GM12892 (cell line): ENCODE measurements around the gene LCK.
"Not testable (repeated sequence)": the region's sequence is repeated elsewhere in the genome, so short reads cannot be mapped to it uniquely, and the experiment has no call there.

Experiments used
- DNase-seq: peaks from one replicate; pipeline ENCODE4 v3.0.0; 2011; ENCODE audit not compliant: insufficient read length
- FAIRE-seq: peaks from 2 replicates; lab custom pipeline; 2011; peaks lifted over from hg19 to GRCh38; lab: Jason Lieb, UNC
- POLR2A ChIP-seq: IDR thresholded peaks from 2 replicates; pipeline ENCODE4 v1.6.1; 2011; ENCODE audit warnings: low read depth, low read length, control low read depth
- POLR2AphosphoS5 ChIP-seq: IDR thresholded peaks from 2 replicates; pipeline ENCODE4 v1.6.1; 2011; ENCODE audit warnings: low read depth, low read length, control low read depth
- TAF1 ChIP-seq: IDR thresholded peaks from 2 replicates; pipeline ENCODE4 v1.6.1; 2011; ENCODE audit warnings: low read depth, mild to moderate bottlenecking, control low read depth, low read length, borderline replicate concordance

LCK gene

GRCh38 chr1:32257227-32257508, 6.1 kb downstream of the LCK start:
- no peak for TF ChIP-seq POLR2A
- no peak for TF ChIP-seq TAF1
- no peak for TF ChIP-seq POLR2AphosphoS5
- DNase-seq (no peak), FAIRE-seq (no peak)

- DNase-seq, FAIRE-seq: not testable (repeated sequence)
These were observed 12.2 kb downstream of the LCK start for GRCh38 chr1:32263236-32263593.

GRCh38 chr1:32263744-32264143, 12.7 kb downstream of the LCK start:
- peak; percentile 70 for FAIRE-seq
- no peak for DNase-seq
- TF ChIP-seq POLR2AphosphoS5 (no peak), POLR2A (no peak), TAF1 (no peak)

GRCh38 chr1:32265846-32266245, 14.8 kb downstream of the LCK start:
- DNase-seq (no peak), FAIRE-seq (no peak)
- TF ChIP-seq POLR2A (no peak), POLR2AphosphoS5 (no peak), TAF1 (no peak)

GRCh38 chr1:32266921-32267591, 16.0 kb downstream of the LCK start:
- FAIRE-seq = no peak
- no peak for TF ChIP-seq POLR2A
- DNase-seq = no peak

- DNase-seq = no peak
- no peak for FAIRE-seq
- TF ChIP-seq TAF1 (no peak), POLR2AphosphoS5 (no peak), POLR2A (no peak)
These were observed 18.7 kb downstream of the LCK start for GRCh38 chr1:32269744-32270143.

GRCh38 chr1:32272557-32273390, 21.7 kb downstream of the LCK start:
- peak; percentile 57 for FAIRE-seq
- DNase-seq = no peak
- TF ChIP-seq POLR2AphosphoS5 = no peak
- TF ChIP-seq TAF1 = no peak
- TF ChIP-seq POLR2A = no peak

- TF ChIP-seq POLR2A = no peak
- no peak for TF ChIP-seq TAF1
- no peak for FAIRE-seq
- no peak for DNase-seq
These were observed 22.5 kb downstream of the LCK start for GRCh38 chr1:32273391-32274208.

- TF ChIP-seq POLR2A = no peak
- FAIRE-seq = no peak
These were observed 23.7 kb downstream of the LCK start for GRCh38 chr1:32274646-32275340.

GRCh38 chr1:32275424-32275823, 24.4 kb downstream of the LCK start:
- TF ChIP-seq POLR2AphosphoS5 = no peak
- no peak for TF ChIP-seq POLR2A
- no peak for TF ChIP-seq TAF1
- no peak for FAIRE-seq

More at GRCh38 chr1:32274646-32275340, 23.7 kb downstream of the LCK start:
- no peak for DNase-seq

GRCh38 chr1:32276032-32276782, 25.1 kb downstream of the LCK start:
- no peak for DNase-seq
- FAIRE-seq = no peak
- TF ChIP-seq TAF1 (no peak), POLR2A (no peak), POLR2AphosphoS5 (no peak)

More at GRCh38 chr1:32275424-32275823, 24.4 kb downstream of the LCK start:
- no peak for DNase-seq

GRCh38 chr1:32284777-32285176, 33.7 kb downstream of the LCK start:
- DNase-seq, FAIRE-seq: not testable (repeated sequence)
